Epithelial cell of esophagus (primary cell): ENCODE measurements around the gene RSPH9.

ENCODE experiments used
- DNase-seq: peaks from one replicate; pipeline ENCODE4 v3.0.0; 2010; ENCODE audit warnings: low read depth
- H3K4me3 ChIP-seq: 2 replicates; pipeline ENCODE4 v1.5.1; 2011; ENCODE audit warnings: mild to moderate bottlenecking, low read length, control low read depth
- CTCF ChIP-seq: IDR thresholded peaks from 2 replicates; pipeline ENCODE4 v1.5.1; 2011; ENCODE audit warnings: low read depth, mild to moderate bottlenecking, low read length, control low read depth, inconsistent platforms; ENCODE audit not compliant: insufficient read depth; ENCODE audit errors: missing control alignments

Gene RSPH9

GRCh38 chr6:43707767-43708166, 62.9 kb downstream of the RSPH9 start:
- no peak for DNase-seq
- no peak overlapping the region for H3K4me3 ChIP-seq
- no peak for TF ChIP-seq CTCF

GRCh38 chr6:43708860-43709653, 64.2 kb downstream of the RSPH9 start:
- peak; percentile 55 for DNase-seq
- TF ChIP-seq CTCF, result no peak
- H3K4me3 ChIP-seq, result no peak overlapping the region

GRCh38 chr6:43709654-43710303, 64.9 kb downstream of the RSPH9 start:
- no peak for TF ChIP-seq CTCF
- H3K4me3 ChIP-seq, result no peak overlapping the region
- no peak for DNase-seq

- no peak for DNase-seq
- TF ChIP-seq CTCF, result no peak
- H3K4me3 ChIP-seq, result no peak overlapping the region
Observed at GRCh38 chr6:43710576-43710975, 65.7 kb downstream of the RSPH9 start.

- no peak for TF ChIP-seq CTCF
- DNase-seq, result no peak
- no peak overlapping the region for H3K4me3 ChIP-seq
Observed at GRCh38 chr6:43712579-43712978, 67.7 kb downstream of the RSPH9 start.

GRCh38 chr6:43713643-43714310, 68.9 kb downstream of the RSPH9 start:
- no peak for TF ChIP-seq CTCF
- no peak for DNase-seq
- H3K4me3 ChIP-seq, result no peak overlapping the region
